ENCODE data around the gene ADORA1.

- TF ChIP-seq CTCF (IDR thresholded peaks at IDR 0.05), result no peak
- TF ChIP-seq POLR2A (IDR thresholded peaks at IDR 0.05), result no peak
Measured at GRCh38 chr1:203148579-203148978, 21.1 kb downstream of the ADORA1 start.

All from heart left ventricle (tissue), 13 donors.